DOHH2 (cell line): ENCODE results near the gene TTC19.

Source experiments
- H3F3A ChIP-seq: fragments of 200-600 bp; sonication (generic), shearing (Covaris generic); 2 replicates; pipeline ENCODE4 v1.6.0; 2016; ENCODE audit warnings: antibody characterized with exemption, mild to moderate bottlenecking; ENCODE audit not compliant: control insufficient read depth, insufficient read depth
- H3K27ac ChIP-seq: fragments of 200-600 bp; sonication (generic); 2 replicates; pipeline ENCODE4 v1.5.1; 2014; ENCODE audit warnings: low read depth, mild to moderate bottlenecking, low read length, moderate library complexity
- H3K27me3 ChIP-seq: fragments of 200-600 bp; sonication (generic); 2 replicates; pipeline ENCODE4 v1.6.1; 2014; ENCODE audit warnings: mild to moderate bottlenecking, low read length, mixed read lengths; ENCODE audit not compliant: control insufficient read depth
- H3K36me3 ChIP-seq: fragments of 200-600 bp; sonication (generic); 2 replicates; pipeline ENCODE4 v1.6.1; 2014; ENCODE audit warnings: mild to moderate bottlenecking, low read length, moderate library complexity, mixed read lengths; ENCODE audit not compliant: control insufficient read depth
- H3K4me1 ChIP-seq: fragments of 200-600 bp; sonication (generic); 2 replicates; pipeline ENCODE4 v1.6.1; 2014; ENCODE audit warnings: mild to moderate bottlenecking, low read length, mixed read lengths; ENCODE audit not compliant: control insufficient read depth
- H3K4me2 ChIP-seq: fragments of 200-600 bp; sonication (generic); 2 replicates; pipeline ENCODE4 v1.6.0; 2014; ENCODE audit warnings: mild to moderate bottlenecking, low read length, moderate library complexity
- H3K4me3 ChIP-seq: fragments of 200-600 bp; sonication (generic); 2 replicates; pipeline ENCODE4 v1.5.1; 2014; ENCODE audit warnings: mild to moderate bottlenecking, low read length, mixed read lengths
- H3K79me2 ChIP-seq: fragments of 200-600 bp; sonication (generic); 2 replicates; pipeline ENCODE4 v1.6.1; 2014; ENCODE audit warnings: mild to moderate bottlenecking, low read length, mixed read lengths; ENCODE audit not compliant: control insufficient read depth
- H3K9me2 ChIP-seq: fragments of 200-600 bp; sonication (generic); replicated peaks from 2 replicates; pipeline ENCODE4 v1.6.1; 2014; ENCODE audit warnings: mild to moderate bottlenecking, low read length, mixed read lengths; ENCODE audit not compliant: control insufficient read depth
- H3K9me3 ChIP-seq: fragments of 200-600 bp; sonication (generic); 2 replicates; pipeline ENCODE4 v1.6.1; 2014; ENCODE audit warnings: antibody characterized with exemption, low read length, mixed read lengths; ENCODE audit not compliant: control insufficient read depth, insufficient read depth
- H4K20me1 ChIP-seq: fragments of 200-600 bp; sonication (generic); 2 replicates; pipeline ENCODE4 v1.6.0; 2014; ENCODE audit warnings: low read depth, mild to moderate bottlenecking, antibody characterized with exemption, low read length, moderate library complexity; ENCODE audit not compliant: control insufficient read depth, insufficient read depth
- EZH2phosphoT487 ChIP-seq: fragments of 200-600 bp; sonication (generic); IDR thresholded peaks from 2 replicates; pipeline ENCODE4 v1.6.1; 2017; ENCODE audit warnings: borderline replicate concordance, mild to moderate bottlenecking, antibody characterized with exemption, low read length, moderate library complexity, mixed read lengths
- TF ChIP-seq, protein P1 (sequence below): fragments of 200-600 bp; sonication (generic); IDR thresholded peaks from one replicate; pipeline ENCODE4 v1.5.1; 2014; ENCODE audit warnings: antibody characterized with exemption, mild to moderate bottlenecking, low read depth, low read length; ENCODE audit not compliant: poor library complexity, severe bottlenecking

TTC19 gene

DNA sequence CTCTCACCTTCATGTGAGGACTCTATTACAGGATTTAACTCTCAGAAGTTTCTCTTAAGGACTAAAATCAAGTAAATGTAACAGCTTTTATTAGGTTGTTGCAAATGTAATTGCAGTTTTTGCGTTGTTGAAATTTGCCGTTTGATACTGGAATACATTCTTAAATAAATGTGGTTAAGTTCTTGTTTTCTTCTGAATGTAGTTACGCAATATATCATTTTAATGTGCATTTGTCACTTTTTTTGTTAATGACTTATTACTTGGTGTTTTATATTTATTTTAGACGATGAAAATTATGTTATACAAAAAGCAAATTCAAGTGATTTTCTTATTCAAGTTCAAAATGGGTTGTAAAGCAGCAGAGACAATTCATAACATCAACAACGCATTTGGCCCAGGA lies 76.3 kb downstream of the TTC19 start:
- no peaks in the 10 kb centered on the region for H3K79me2 ChIP-seq
- no peak overlapping the region for H3K27ac ChIP-seq
- H3K4me1 ChIP-seq = no peaks in the 10 kb centered on the region
- H3K27me3 ChIP-seq = no peaks in the 10 kb centered on the region
- no peaks in the 10 kb centered on the region; the same call in 1 of the 2 replicates for H4K20me1 ChIP-seq
- peaks cover 66% of the 10 kb centered on the region for H3K36me3 ChIP-seq
- no peaks in the 10 kb centered on the region for H3K9me3 ChIP-seq
- H3K9me2 ChIP-seq = no peaks in the 10 kb centered on the region
- no peak for TF ChIP-seq EZH2phosphoT487
- TF ChIP-seq, protein P1, sequence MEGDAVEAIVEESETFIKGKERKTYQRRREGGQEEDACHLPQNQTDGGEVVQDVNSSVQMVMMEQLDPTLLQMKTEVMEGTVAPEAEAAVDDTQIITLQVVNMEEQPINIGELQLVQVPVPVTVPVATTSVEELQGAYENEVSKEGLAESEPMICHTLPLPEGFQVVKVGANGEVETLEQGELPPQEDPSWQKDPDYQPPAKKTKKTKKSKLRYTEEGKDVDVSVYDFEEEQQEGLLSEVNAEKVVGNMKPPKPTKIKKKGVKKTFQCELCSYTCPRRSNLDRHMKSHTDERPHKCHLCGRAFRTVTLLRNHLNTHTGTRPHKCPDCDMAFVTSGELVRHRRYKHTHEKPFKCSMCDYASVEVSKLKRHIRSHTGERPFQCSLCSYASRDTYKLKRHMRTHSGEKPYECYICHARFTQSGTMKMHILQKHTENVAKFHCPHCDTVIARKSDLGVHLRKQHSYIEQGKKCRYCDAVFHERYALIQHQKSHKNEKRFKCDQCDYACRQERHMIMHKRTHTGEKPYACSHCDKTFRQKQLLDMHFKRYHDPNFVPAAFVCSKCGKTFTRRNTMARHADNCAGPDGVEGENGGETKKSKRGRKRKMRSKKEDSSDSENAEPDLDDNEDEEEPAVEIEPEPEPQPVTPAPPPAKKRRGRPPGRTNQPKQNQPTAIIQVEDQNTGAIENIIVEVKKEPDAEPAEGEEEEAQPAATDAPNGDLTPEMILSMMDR = no peak
- H3K4me3 ChIP-seq = no peak overlapping the region
- no peaks in the 10 kb centered on the region for H3F3A ChIP-seq
- no peak overlapping the region for H3K4me2 ChIP-seq
